ENCODE results near the gene C3orf49. TPM values are rescaled to one million over a fixed set of nuclear protein-coding genes. Genes with fewer than 3 reads are reported as not detected.
A peak's percentile ranks its signal among the peaks of the same experiment; 100 is the strongest.

Gene C3orf49
- total and polyA plus RNA-seq, 2 of the 13 experiments (the other 11 are each of a cell fraction or from before 2014, with no cell fraction given), result not detected

DNA sequence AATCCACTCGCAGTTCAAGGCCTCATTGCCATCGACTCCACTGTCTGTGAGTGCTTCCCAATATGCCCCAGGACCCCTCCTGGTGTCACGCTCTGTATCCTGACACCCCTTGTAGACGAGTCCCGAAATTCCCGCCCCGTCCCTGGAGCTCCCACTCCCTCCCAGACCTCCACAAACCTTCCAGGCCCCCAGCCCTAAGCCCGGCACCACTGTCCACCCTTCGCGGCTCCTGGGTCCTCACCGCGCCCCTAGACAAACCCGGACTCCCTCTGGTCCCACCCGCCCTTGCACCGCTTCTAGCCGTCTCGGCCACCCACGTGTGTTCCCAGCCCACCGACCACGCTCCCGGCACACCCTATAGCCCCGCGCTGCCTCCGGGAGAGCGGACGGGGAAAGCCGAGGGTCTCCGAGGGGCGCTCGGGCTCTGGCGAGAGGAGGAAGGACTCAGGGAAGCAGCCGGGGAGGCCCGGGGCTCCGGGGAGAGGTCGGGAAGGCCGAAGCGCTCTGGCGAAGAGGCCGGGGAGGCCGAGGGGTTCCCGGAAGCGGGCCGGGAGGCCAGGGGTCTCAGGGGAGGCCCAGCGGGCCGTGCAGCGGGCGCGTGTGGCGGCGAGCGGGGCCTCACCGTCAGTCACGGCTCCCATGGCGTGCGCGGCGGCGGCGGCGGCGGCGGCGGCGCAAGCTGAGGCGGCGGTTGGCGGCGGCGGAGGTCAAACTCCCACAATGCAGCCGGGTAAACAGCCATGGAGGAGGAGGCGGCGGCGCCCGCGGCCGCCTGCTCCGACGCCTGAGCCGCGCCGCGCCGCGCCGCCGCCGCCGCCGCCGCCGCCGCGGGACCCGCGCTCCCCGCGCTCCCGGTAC, 44.3 kb downstream of the C3orf49 start, which contains the start of the genes ATXN7 and THOC7 (continued):
- TF ChIP-seq, protein P1, sequence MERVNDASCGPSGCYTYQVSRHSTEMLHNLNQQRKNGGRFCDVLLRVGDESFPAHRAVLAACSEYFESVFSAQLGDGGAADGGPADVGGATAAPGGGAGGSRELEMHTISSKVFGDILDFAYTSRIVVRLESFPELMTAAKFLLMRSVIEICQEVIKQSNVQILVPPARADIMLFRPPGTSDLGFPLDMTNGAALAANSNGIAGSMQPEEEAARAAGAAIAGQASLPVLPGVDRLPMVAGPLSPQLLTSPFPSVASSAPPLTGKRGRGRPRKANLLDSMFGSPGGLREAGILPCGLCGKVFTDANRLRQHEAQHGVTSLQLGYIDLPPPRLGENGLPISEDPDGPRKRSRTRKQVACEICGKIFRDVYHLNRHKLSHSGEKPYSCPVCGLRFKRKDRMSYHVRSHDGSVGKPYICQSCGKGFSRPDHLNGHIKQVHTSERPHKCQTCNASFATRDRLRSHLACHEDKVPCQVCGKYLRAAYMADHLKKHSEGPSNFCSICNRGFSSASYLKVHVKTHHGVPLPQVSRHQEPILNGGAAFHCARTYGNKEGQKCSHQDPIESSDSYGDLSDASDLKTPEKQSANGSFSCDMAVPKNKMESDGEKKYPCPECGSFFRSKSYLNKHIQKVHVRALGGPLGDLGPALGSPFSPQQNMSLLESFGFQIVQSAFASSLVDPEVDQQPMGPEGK (CRISPR knock-in tag; IDR thresholded peaks at IDR 0.05), result 0 out of 2 replicates have a peak, but pooled peaks have one; percentile 37
- TF ChIP-seq ZNF430 (CRISPR knock-in tag; IDR thresholded peaks at IDR 0.05) (no peak), NAIF1 (CRISPR knock-in tag; IDR thresholded peaks at IDR 0.05; ENCODE audit: borderline replicate concordance) (no peak), KDM2A (CRISPR knock-in tag; IDR thresholded peaks at IDR 0.05; ENCODE audit: borderline replicate concordance, low read depth) (peak; percentile 87; the same call in 1 of the 2 replicates), YY1 (IDR thresholded peaks at IDR 0.05; ENCODE audit: insufficient read depth, insufficient replicate concordance, low read depth, low read length) (peak; percentile 75), HINFP (CRISPR knock-in tag; IDR thresholded peaks at IDR 0.05; ENCODE audit: low read depth) (0 out of 2 replicates have a peak, but pooled peaks have one; percentile 43), ZNF816 (CRISPR knock-in tag; IDR thresholded peaks at IDR 0.05; ENCODE audit: borderline replicate concordance) (no peak), MEIS2 (CRISPR knock-in tag; IDR thresholded peaks at IDR 0.05) (peak; percentile 84), ZFY (CRISPR knock-in tag; IDR thresholded peaks at IDR 0.05) (peak; percentile 93), SALL2 (CRISPR knock-in tag; IDR thresholded peaks at IDR 0.05) (peak; percentile 23; the same call in 1 of the 2 replicates), MXI1 (IDR thresholded peaks at IDR 0.05; ENCODE audit: borderline replicate concordance, low read depth, low read length) (peak; percentile 21; the same call in 1 of the 3 replicates), EED (CRISPR knock-in tag; IDR thresholded peaks at IDR 0.05) (0 out of 2 replicates have a peak, but pooled peaks have one; percentile 32), PHB2 (IDR thresholded peaks at IDR 0.05; ENCODE audit: partially characterized antibody) (no peak), SOX6 (IDR thresholded peaks at IDR 0.05) (no peak), SOX6 (CRISPR knock-in tag; IDR thresholded peaks at IDR 0.05) (no peak)
- TF ChIP-seq, protein P2, sequence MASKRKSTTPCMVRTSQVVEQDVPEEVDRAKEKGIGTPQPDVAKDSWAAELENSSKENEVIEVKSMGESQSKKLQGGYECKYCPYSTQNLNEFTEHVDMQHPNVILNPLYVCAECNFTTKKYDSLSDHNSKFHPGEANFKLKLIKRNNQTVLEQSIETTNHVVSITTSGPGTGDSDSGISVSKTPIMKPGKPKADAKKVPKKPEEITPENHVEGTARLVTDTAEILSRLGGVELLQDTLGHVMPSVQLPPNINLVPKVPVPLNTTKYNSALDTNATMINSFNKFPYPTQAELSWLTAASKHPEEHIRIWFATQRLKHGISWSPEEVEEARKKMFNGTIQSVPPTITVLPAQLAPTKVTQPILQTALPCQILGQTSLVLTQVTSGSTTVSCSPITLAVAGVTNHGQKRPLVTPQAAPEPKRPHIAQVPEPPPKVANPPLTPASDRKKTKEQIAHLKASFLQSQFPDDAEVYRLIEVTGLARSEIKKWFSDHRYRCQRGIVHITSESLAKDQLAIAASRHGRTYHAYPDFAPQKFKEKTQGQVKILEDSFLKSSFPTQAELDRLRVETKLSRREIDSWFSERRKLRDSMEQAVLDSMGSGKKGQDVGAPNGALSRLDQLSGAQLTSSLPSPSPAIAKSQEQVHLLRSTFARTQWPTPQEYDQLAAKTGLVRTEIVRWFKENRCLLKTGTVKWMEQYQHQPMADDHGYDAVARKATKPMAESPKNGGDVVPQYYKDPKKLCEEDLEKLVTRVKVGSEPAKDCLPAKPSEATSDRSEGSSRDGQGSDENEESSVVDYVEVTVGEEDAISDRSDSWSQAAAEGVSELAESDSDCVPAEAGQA (IDR thresholded peaks at IDR 0.05; ENCODE audit: low read depth), result peak; percentile 30; the same call in 1 of the 2 replicates
- TF ChIP-seq, protein P2 (CRISPR knock-in tag; IDR thresholded peaks at IDR 0.05; ENCODE audit: borderline replicate concordance), result no peak
- TF ChIP-seq, protein P3, sequence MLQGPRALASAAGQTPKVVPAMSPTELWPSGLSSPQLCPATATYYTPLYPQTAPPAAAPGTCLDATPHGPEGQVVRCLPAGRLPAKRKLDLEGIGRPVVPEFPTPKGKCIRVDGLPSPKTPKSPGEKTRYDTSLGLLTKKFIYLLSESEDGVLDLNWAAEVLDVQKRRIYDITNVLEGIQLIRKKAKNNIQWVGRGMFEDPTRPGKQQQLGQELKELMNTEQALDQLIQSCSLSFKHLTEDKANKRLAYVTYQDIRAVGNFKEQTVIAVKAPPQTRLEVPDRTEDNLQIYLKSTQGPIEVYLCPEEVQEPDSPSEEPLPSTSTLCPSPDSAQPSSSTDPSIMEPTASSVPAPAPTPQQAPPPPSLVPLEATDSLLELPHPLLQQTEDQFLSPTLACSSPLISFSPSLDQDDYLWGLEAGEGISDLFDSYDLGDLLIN (CRISPR knock-in tag; IDR thresholded peaks at IDR 0.05; ENCODE audit: borderline replicate concordance), result no peak

Data from HepG2 (cell line).